A673 (cell line): ENCODE results near the gene RAB1B. TPM values are rescaled to one million over a fixed set of nuclear protein-coding genes. Genes with fewer than 3 reads are reported as not detected.

Experiments
- BruUV-seq: library from RNA; stranded (reverse); fragments of 400-500 nt; replicated peaks from 2 replicates; lab custom pipeline; 2021; lab: Mats Ljungman, UMichigan
- CTCF ChIA-PET: fragments of 300-600 bp; sonication (Branson Sonifier 250); formaldehyde crosslinking; loops from one replicate; lab custom pipeline; 2022; ENCODE audit warnings: antibody characterized with exemption; lab: Charles Lee
- POLR2A ChIA-PET: fragments of 300-600 bp; sonication (Branson Sonifier 250); formaldehyde crosslinking; loops from one replicate; lab custom pipeline; 2022; ENCODE audit warnings: antibody characterized with exemption; ENCODE audit not compliant: low non-redundant PET; lab: Charles Lee
- DNase-seq: peaks from one replicate; pipeline ENCODE4 v3.0.0-alpha.2; 2015; ENCODE audit warnings: low spot score
- H3K27ac ChIP-seq: fragments of 200-600 bp; sonication (generic); 2 replicates; pipeline ENCODE4 v1.5.1; 2016; ENCODE audit warnings: mixed run types, low read depth, mild to moderate bottlenecking, mixed read lengths, antibody characterized with exemption, low read length; ENCODE audit not compliant: poor library complexity, severe bottlenecking
- H3K27me3 ChIP-seq: fragments of 200-600 bp; sonication (generic); replicated peaks from 2 replicates; pipeline ENCODE4 v1.6.1; 2017; ENCODE audit warnings: mixed run types, low read depth, mild to moderate bottlenecking, mixed read lengths, antibody characterized with exemption, low read length; ENCODE audit not compliant: insufficient read depth, poor library complexity
- H3K36me3 ChIP-seq: fragments of 200-600 bp; sonication (generic); 2 replicates; pipeline ENCODE4 v1.6.1; 2016; ENCODE audit warnings: mixed run types, mild to moderate bottlenecking, mixed read lengths, antibody characterized with exemption, low read length; ENCODE audit not compliant: insufficient read depth, poor library complexity, severe bottlenecking
- H3K4me1 ChIP-seq: fragments of 200-600 bp; sonication (generic); 2 replicates; pipeline ENCODE4 v1.6.1; 2017; ENCODE audit warnings: mixed run types, mild to moderate bottlenecking, mixed read lengths, antibody characterized with exemption, low read length; ENCODE audit not compliant: insufficient read depth, poor library complexity, severe bottlenecking
- H3K4me3 ChIP-seq: fragments of 200-600 bp; sonication (generic); 2 replicates; pipeline ENCODE4 v1.5.1; 2016; ENCODE audit warnings: low read depth, mixed run types, mild to moderate bottlenecking, mixed read lengths, low read length; ENCODE audit not compliant: poor library complexity, severe bottlenecking
- H3K9me3 ChIP-seq: fragments of 200-600 bp; sonication (generic); 2 replicates; pipeline ENCODE4 v1.6.1; 2016; ENCODE audit warnings: mixed run types, low read depth, mild to moderate bottlenecking, mixed read lengths, antibody characterized with exemption, low read length; ENCODE audit not compliant: poor library complexity, severe bottlenecking
- CTCF ChIP-seq: fragments of 300-800, 200-600 bp; sonication (generic); conservative IDR thresholded peaks from 2 replicates; pipeline ENCODE4 v1.5.1; 2017; ENCODE audit warnings: low read depth, mild to moderate bottlenecking, antibody characterized with exemption, low read length, moderate library complexity, mixed read lengths
- EZH2 ChIP-seq: fragments of 200-600 bp; sonication (generic); IDR thresholded peaks from 2 replicates; pipeline ENCODE4 v1.6.1; 2017; ENCODE audit warnings: borderline replicate concordance, low read depth, mild to moderate bottlenecking, mixed read lengths, antibody characterized with exemption, low read length; ENCODE audit not compliant: poor library complexity, severe bottlenecking
- intact Hi-C: fragments of 100-400 bp; cut with micrococcal nuclease; formaldehyde crosslinking; loops from one replicate; pipeline ENCODE4 v1.10.0; 2022; ENCODE audit not compliant: unreplicated experiment
- total RNA-seq: library from RNA; stranded (reverse); gene quantifications from 2 replicates; pipeline ENCODE4 v1.2.3, GENCODE V29; 2021

The RAB1B gene
- total RNA-seq, 1 experiment from 2014 or later, result 186 TPM

DNA sequence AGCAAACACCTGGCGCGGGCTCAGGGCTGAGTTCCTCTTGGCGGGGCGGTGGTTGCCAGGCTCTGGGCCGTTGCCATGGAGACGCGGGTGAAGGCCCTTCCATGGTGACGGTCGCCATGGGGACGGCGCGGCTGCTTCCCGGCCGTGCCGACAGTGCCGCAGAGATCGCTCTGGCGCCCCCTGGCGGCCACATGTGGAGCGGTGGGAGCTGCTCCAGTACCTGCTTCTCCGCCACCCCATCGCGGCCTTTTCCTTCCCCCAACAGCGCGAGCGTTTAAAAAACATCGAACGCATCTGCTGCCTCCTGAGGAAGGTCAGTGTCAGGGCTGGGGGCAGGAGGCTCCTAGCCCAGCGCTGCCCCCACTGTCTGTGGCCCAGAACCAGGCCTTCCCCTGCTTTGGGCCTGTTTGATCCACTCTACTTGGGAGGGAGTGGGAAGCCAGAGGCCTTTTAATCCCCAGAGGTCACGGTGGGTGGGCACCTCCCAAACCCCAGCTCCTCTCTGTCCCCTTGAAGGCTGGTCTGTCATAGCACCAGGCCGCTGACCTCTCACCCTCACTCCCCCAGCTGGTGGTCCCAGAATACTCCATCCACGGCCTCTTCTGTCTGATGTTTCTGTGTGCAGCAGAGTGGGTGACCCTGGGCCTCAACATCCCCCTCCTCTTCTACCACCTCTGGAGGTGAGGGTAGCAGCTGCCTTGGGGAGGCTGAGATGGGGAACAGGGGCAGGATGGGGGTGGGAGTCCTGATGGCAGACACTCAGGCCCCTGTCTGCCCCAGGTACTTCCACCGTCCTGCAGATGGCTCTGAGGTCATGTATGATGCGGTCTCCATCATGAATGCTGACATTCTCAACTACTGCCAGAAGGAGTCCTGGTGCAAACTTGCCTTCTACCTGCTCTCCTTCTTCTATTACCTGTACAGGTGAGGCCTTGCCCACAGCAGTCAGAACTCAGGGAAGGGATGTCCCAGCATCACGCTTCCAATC lies 14.3 kb downstream of the RAB1B start:
- Histone ChIP-seq H3K27me3 (no peaks in the 10 kb centered on the region), H3K4me1 (peaks cover 27% of the 10 kb centered on the region), H3K4me3 (no peak overlapping the region), H3K36me3 (peaks cover 5% of the 10 kb centered on the region), H3K9me3 (no peaks in the 10 kb centered on the region), H3K27ac (no peak overlapping the region)
- intact Hi-C loops, result loop anchor here (1.0 kb wide), 1 partner anchor 60 kb away; no protein-coding TSS in a partner anchor
- peak; percentile 99 for DNase-seq
- peak; percentile 99 for TF ChIP-seq CTCF
- TF ChIP-seq EZH2, result no peak
- BruUV-seq, result no TSS peak
- POLR2A ChIA-PET, result no interaction called here
- CTCF ChIA-PET, result interaction anchor here (0.6 to 1.1 kb wide), 5 partner anchors 15 to 241 kb away, joined by 3 to 9 read pairs (median 5); no protein-coding TSS in a partner anchor

GRCh38 chr11:66283461-66284105 lies 15.1 kb downstream of the RAB1B start:
- POLR2A ChIA-PET, result no interaction called here
- Histone ChIP-seq H3K4me3 (no peak overlapping the region), H3K36me3 (peaks cover 5% of the 10 kb centered on the region), H3K27me3 (no peaks in the 10 kb centered on the region), H3K9me3 (no peaks in the 10 kb centered on the region), H3K4me1 (peaks cover 31% of the 10 kb centered on the region), H3K27ac (no peak overlapping the region)
- TF ChIP-seq CTCF, result peak; percentile 16; the same call in 1 of the 2 replicates
- TF ChIP-seq EZH2, result no peak
- no TSS peak for BruUV-seq
- CTCF ChIA-PET, result interaction anchor here (0.6 to 0.8 kb wide), 2 partner anchors 11 to 17 kb away, joined by 3 to 7 read pairs; no protein-coding TSS in a partner anchor
- intact Hi-C loops, result no loop called here
- DNase-seq, result no peak

GRCh38 chr11:66284526-66285078 lies 16.2 kb downstream of the RAB1B start:
- BruUV-seq, result no TSS peak
- POLR2A ChIA-PET, result no interaction called here
- intact Hi-C loops, result no loop called here

More at GRCh38 chr11:66284526-66285078, 16.2 kb downstream of the RAB1B start:
- TF ChIP-seq EZH2 (no peak), CTCF (no peak)
- Histone ChIP-seq H3K4me3 (no peak overlapping the region), H3K4me1 (peaks cover 23% of the 10 kb centered on the region), H3K27ac (no peak overlapping the region), H3K9me3 (no peaks in the 10 kb centered on the region), H3K36me3 (peaks cover 5% of the 10 kb centered on the region), H3K27me3 (no peaks in the 10 kb centered on the region)
- no peak for DNase-seq
- CTCF ChIA-PET, result no interaction called here
